ENCODE data around the gene ZNF385D.

ZNF385D gene

GRCh38 chr3:21792176-21792575 is 41.2 kb upstream of the ZNF385D start:
- TF ChIP-seq TARDBP (IDR thresholded peaks at IDR 0.05) (no peak), FOXM1 (IDR thresholded peaks at IDR 0.05; ENCODE audit: borderline replicate concordance) (no peak), CTBP1 (IDR thresholded peaks at IDR 0.05; ENCODE audit: borderline replicate concordance) (no peak), FOXK2 (IDR thresholded peaks at IDR 0.05) (no peak), LEF1 (IDR thresholded peaks at IDR 0.05; ENCODE audit: borderline replicate concordance) (no peak)
- no peak for DNase-seq (ENCODE audit: extremely low spot score)
- ChIA-PET POLR2A (no interaction called here), CTCF (no interaction called here)

- TF ChIP-seq ZNF384 (IDR thresholded peaks at IDR 0.05) (no peak), TARDBP (IDR thresholded peaks at IDR 0.05) (no peak), SUZ12 (IDR thresholded peaks at IDR 0.05) (no peak), FOXM1 (IDR thresholded peaks at IDR 0.05; ENCODE audit: borderline replicate concordance) (no peak), FOXK2 (IDR thresholded peaks at IDR 0.05) (no peak), ARNT (IDR thresholded peaks at IDR 0.05) (no peak), ELF4 (IDR thresholded peaks at IDR 0.05) (no peak), FOXA1 (IDR thresholded peaks at IDR 0.05) (no peak), LEF1 (IDR thresholded peaks at IDR 0.05; ENCODE audit: borderline replicate concordance) (no peak), SP1 (IDR thresholded peaks at IDR 0.05) (no peak), PKNOX1 (IDR thresholded peaks at IDR 0.05) (no peak)
- ChIA-PET POLR2A (no interaction called here), CTCF (no interaction called here)
- DNase-seq (ENCODE audit: extremely low spot score), result no peak
Measured at GRCh38 chr3:21791356-21791755, 40.3 kb upstream of the ZNF385D start.

GRCh38 chr3:21790466-21790865 is 39.5 kb upstream of the ZNF385D start:
- POLR2A ChIA-PET, result no interaction called here
- CTCF ChIA-PET, result no interaction called here
- DNase-seq (ENCODE audit: extremely low spot score), result no peak
- TF ChIP-seq SP1 (IDR thresholded peaks at IDR 0.05), result no peak
- no peak for TF ChIP-seq BHLHE40 (IDR thresholded peaks at IDR 0.05; ENCODE audit: borderline replicate concordance)
- TF ChIP-seq ARNT (IDR thresholded peaks at IDR 0.05), result no peak
- TF ChIP-seq CTBP1 (IDR thresholded peaks at IDR 0.05; ENCODE audit: borderline replicate concordance), result no peak
- no peak for TF ChIP-seq ZNF384 (IDR thresholded peaks at IDR 0.05)
- TF ChIP-seq FOXK2 (IDR thresholded peaks at IDR 0.05), result no peak
- TF ChIP-seq LEF1 (IDR thresholded peaks at IDR 0.05; ENCODE audit: borderline replicate concordance), result no peak
- TF ChIP-seq SUZ12 (IDR thresholded peaks at IDR 0.05), result no peak
- TF ChIP-seq FOXM1 (IDR thresholded peaks at IDR 0.05; ENCODE audit: borderline replicate concordance), result no peak
- TF ChIP-seq FOXA1 (IDR thresholded peaks at IDR 0.05), result no peak
- TF ChIP-seq ELF4 (IDR thresholded peaks at IDR 0.05), result no peak

GRCh38 chr3:21789730-21790129 is 38.7 kb upstream of the ZNF385D start:
- no peak for DNase-seq (ENCODE audit: extremely low spot score)
- POLR2A ChIA-PET, result no interaction called here
- no peak for TF ChIP-seq TARDBP (IDR thresholded peaks at IDR 0.05)
- no peak for TF ChIP-seq BHLHE40 (IDR thresholded peaks at IDR 0.05; ENCODE audit: borderline replicate concordance)
- CTCF ChIA-PET, result no interaction called here

- POLR2A ChIA-PET, result no interaction called here
- no peak for TF ChIP-seq NFRKB (IDR thresholded peaks at IDR 0.05)
Measured at GRCh38 chr3:21786438-21786797, 35.4 kb upstream of the ZNF385D start.

GRCh38 chr3:21785765-21786437 is 34.9 kb upstream of the ZNF385D start:
- CTCF ChIA-PET, result no interaction called here
- POLR2A ChIA-PET, result no interaction called here
- no peak for DNase-seq (ENCODE audit: extremely low spot score)
- TF ChIP-seq CTBP1 (IDR thresholded peaks at IDR 0.05; ENCODE audit: borderline replicate concordance) (no peak), FOXK2 (IDR thresholded peaks at IDR 0.05) (no peak), SUZ12 (IDR thresholded peaks at IDR 0.05) (no peak)

More at GRCh38 chr3:21786438-21786797, 35.4 kb upstream of the ZNF385D start:
- CTCF ChIA-PET, result no interaction called here
- no peak for DNase-seq (ENCODE audit: extremely low spot score)

GRCh38 chr3:21783839-21784238 is 32.8 kb upstream of the ZNF385D start:
- TF ChIP-seq ELF4 (IDR thresholded peaks at IDR 0.05) (no peak), CTBP1 (IDR thresholded peaks at IDR 0.05; ENCODE audit: borderline replicate concordance) (no peak), L3MBTL2 (conservative IDR thresholded peaks at IDR 0.05) (no peak), TARDBP (IDR thresholded peaks at IDR 0.05) (no peak), FOXM1 (IDR thresholded peaks at IDR 0.05; ENCODE audit: borderline replicate concordance) (no peak), ZNF384 (IDR thresholded peaks at IDR 0.05) (no peak), LEF1 (IDR thresholded peaks at IDR 0.05; ENCODE audit: borderline replicate concordance) (no peak), FOXA1 (IDR thresholded peaks at IDR 0.05) (no peak), SP1 (IDR thresholded peaks at IDR 0.05) (no peak), PKNOX1 (IDR thresholded peaks at IDR 0.05) (no peak), NFRKB (IDR thresholded peaks at IDR 0.05) (no peak)
- CTCF ChIA-PET, result no interaction called here
- DNase-seq (ENCODE audit: extremely low spot score), result no peak
- POLR2A ChIA-PET, result no interaction called here

GRCh38 chr3:21781355-21781754 is 30.3 kb upstream of the ZNF385D start:
- ChIA-PET POLR2A (no interaction called here), CTCF (no interaction called here)
- DNase-seq (ENCODE audit: extremely low spot score), result no peak
- TF ChIP-seq NFRKB (IDR thresholded peaks at IDR 0.05) (no peak), PKNOX1 (IDR thresholded peaks at IDR 0.05) (no peak), LEF1 (IDR thresholded peaks at IDR 0.05; ENCODE audit: borderline replicate concordance) (no peak), SP1 (IDR thresholded peaks at IDR 0.05) (no peak), CTBP1 (IDR thresholded peaks at IDR 0.05; ENCODE audit: borderline replicate concordance) (no peak), ELF4 (IDR thresholded peaks at IDR 0.05) (no peak)
